Measurements from ENCODE around the gene MMP3. TPM values are rescaled to one million over a fixed set of nuclear protein-coding genes. Genes with fewer than 3 reads are reported as not detected.

MMP3 gene
- total RNA-seq, 4 donors from 2014 or later: 0.82 to 2.7 (median 1.2) TPM; not detected in 1

DNA sequence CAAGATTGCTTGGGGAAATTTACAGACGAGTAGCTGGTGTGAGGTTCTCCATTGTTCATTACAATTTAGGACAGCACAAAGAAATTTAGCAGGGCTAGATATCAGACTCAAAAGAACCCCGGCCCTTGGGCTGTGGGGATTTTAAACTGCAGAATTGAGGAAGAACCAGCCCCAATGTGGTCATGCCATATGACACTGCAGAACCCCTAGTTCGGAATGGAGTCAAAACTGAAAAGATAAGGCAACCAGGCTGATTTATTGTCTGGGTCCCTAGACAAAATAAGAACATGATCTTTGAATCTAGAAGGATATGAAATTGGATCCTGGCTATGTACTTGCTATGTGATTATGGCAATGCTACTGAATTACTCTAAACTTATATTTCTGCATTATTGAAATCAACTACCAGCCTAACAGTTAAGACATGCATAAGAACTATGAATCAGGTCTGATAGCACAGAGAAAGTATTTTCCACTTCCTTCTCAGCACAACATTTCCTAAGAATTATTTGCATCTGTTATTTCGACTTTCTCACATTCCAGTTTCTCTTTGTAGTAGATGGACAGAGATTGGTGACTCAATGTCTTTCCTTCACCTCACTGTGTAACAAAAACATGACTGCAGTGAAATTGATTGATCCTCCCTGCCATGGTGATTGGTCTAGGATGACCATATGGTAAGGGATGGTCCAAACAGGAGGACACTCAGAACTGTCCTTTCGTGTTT lies 13.2 kb downstream of the MMP3 start:
- TF ChIP-seq EP300 (IDR thresholded peaks at IDR 0.05) (no peak), POLR2A (IDR thresholded peaks at IDR 0.05) (no peak), POLR2AphosphoS5 (IDR thresholded peaks at IDR 0.05) (no peak)
- TF ChIP-seq, protein P1, sequence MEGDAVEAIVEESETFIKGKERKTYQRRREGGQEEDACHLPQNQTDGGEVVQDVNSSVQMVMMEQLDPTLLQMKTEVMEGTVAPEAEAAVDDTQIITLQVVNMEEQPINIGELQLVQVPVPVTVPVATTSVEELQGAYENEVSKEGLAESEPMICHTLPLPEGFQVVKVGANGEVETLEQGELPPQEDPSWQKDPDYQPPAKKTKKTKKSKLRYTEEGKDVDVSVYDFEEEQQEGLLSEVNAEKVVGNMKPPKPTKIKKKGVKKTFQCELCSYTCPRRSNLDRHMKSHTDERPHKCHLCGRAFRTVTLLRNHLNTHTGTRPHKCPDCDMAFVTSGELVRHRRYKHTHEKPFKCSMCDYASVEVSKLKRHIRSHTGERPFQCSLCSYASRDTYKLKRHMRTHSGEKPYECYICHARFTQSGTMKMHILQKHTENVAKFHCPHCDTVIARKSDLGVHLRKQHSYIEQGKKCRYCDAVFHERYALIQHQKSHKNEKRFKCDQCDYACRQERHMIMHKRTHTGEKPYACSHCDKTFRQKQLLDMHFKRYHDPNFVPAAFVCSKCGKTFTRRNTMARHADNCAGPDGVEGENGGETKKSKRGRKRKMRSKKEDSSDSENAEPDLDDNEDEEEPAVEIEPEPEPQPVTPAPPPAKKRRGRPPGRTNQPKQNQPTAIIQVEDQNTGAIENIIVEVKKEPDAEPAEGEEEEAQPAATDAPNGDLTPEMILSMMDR (IDR thresholded peaks at IDR 0.05): no peak
- WGBS, 2 donors (ENCODE audit: low coverage in 1 of 2): 85% methylated on average over 3 to 5 of the region's 5 CpGs

DNA sequence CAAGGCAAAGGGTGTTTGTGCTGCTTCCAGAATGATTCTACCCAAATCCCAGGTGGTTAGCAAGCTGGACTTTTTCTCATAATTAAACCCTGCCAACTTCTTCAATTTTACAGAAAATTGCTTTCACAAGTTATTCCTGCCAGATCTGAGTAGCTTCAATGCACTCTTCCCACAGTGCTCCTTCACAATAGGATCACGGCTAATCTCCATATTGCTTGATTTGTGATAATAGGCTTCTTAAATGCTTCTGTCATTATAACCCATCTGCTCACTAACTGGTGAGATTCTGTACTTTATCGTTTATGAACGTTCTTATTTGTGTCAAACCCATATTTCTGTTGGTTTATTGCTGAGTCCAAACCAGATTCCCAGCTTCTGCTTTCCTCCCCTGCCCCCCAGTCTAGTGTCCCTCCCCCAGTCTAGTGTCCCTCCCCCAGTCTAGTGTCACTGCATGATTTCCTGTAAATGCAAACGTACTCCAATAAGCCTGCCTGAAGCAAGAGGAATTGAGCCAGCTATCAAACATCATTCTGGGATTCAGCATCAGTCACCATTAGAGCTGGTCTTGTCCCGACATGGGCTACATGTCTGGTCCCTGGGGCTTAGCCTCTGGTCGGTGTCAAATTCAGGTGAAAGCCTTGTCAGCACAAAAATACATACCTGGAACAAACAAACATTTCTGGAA lies 14.0 kb downstream of the MMP3 start:
- ATAC-seq: no peak
- no peak for TF ChIP-seq EP300 (IDR thresholded peaks at IDR 0.05)
- no peak for TF ChIP-seq POLR2AphosphoS5 (IDR thresholded peaks at IDR 0.05)
- TF ChIP-seq, protein P1 (IDR thresholded peaks at IDR 0.05): no peak
- no peak for TF ChIP-seq POLR2A (IDR thresholded peaks at IDR 0.05)
- Histone ChIP-seq H3K9me3 (no peaks in the 10 kb centered on the region), H3K27me3 (peaks cover 7% of the 10 kb centered on the region), H3K4me1 (no peaks in the 10 kb centered on the region), H3K36me3 (no peaks in the 10 kb centered on the region), H3K27ac (no peak overlapping the region), H3K4me3 (no peak overlapping the region)
- 65 to 82% methylated on average over 4 to 5 of the region's 6 CpGs for WGBS, 2 donors (ENCODE audit: low coverage in 1 of 2)

More for the DNA sequence above, 13.2 kb downstream of the MMP3 start:
- Histone ChIP-seq H3K4me3 (no peak overlapping the region), H3K9me3 (no peaks in the 10 kb centered on the region), H3K36me3 (no peaks in the 10 kb centered on the region), H3K27ac (no peak overlapping the region), H3K27me3 (peaks cover 7% of the 10 kb centered on the region), H3K4me1 (no peaks in the 10 kb centered on the region)
- ATAC-seq: no peak

DNA sequence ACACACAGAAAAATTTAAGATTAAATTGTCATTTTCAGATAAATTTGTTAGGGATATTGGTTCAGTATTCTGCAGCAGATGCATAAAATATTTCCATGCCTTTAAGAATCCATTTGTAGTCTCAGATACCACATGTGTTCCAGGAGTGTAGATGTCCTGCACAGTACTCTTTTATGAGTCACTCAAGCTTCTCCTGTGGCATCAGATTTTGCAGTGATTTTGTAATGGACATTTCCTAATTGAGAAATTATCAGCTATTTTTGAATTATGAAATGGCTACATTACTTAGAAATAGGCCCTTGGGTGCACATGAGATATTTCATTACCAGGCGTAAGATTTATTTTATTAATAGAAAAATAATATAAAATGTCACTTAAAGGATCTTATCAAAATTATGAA lies 18.9 kb downstream of the MMP3 start:
- no peak for ATAC-seq
- TF ChIP-seq POLR2AphosphoS5 (IDR thresholded peaks at IDR 0.05) (no peak), EP300 (IDR thresholded peaks at IDR 0.05) (no peak), POLR2A (IDR thresholded peaks at IDR 0.05) (no peak)
- TF ChIP-seq, protein P1 (IDR thresholded peaks at IDR 0.05): no peak
- Histone ChIP-seq H3K9me3 (no peaks in the 10 kb centered on the region), H3K27ac (no peak overlapping the region), H3K27me3 (no peaks in the 10 kb centered on the region), H3K36me3 (no peaks in the 10 kb centered on the region), H3K4me1 (no peaks in the 10 kb centered on the region), H3K4me3 (no peak overlapping the region)
- WGBS, 2 donors (ENCODE audit: low coverage in 1 of 2): 87 to 89% methylated on average over 1 of the region's 1 CpG

DNA sequence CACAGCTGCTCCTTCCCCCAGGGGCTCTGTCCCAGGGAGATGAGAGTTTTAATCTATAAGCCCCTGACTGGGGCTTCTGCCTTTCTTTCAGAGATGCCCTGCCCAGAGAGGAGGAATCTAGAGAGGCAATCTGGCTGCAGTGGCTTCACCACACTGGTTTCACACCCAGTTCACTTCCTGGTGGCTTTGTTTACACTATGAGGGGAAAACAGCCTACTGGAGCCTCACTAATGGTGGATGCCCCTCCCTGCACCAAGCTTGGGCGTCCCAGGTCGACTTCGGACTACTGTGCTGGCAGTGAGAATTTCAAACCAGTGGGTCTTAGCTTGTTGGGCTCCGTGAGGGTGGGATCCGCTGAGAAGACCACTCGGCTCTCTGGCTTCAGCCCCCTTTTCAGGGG lies 23.9 kb downstream of the MMP3 start:
- H3K9me3 ChIP-seq: no peaks in the 10 kb centered on the region
- H3K36me3 ChIP-seq: no peaks in the 10 kb centered on the region
- WGBS, 2 donors (ENCODE audit: low coverage in 1 of 2): no CpG with 5 or more reads among the region's 6 CpGs
- H3K4me3 ChIP-seq: no peak overlapping the region
- H3K4me1 ChIP-seq: no peaks in the 10 kb centered on the region
- no peak for ATAC-seq
- H3K27me3 ChIP-seq: no peaks in the 10 kb centered on the region
- H3K27ac ChIP-seq: no peak overlapping the region
- TF ChIP-seq POLR2A (IDR thresholded peaks at IDR 0.05) (no peak), EP300 (IDR thresholded peaks at IDR 0.05) (no peak), POLR2AphosphoS5 (IDR thresholded peaks at IDR 0.05) (no peak)
- TF ChIP-seq, protein P1 (IDR thresholded peaks at IDR 0.05): no peak

DNA sequence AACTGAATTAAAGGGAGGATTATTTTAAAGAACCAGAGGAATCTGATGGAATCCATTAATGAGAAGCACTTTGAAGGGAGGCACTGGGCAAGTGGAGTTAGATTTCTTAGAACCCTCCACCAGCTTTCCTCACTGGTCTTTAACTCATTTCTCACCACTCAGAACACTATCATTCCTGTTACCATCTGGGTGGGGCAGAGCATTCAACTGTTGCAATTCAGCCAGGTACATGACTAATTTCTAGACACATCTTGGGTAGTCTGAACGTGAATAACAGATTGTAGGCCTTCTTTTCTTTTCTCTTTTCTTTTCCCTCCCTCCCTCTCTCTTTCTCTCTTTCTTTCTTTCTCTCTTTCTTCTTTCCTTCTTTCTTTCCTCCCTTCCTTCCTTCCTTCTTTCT lies 29.9 kb downstream of the MMP3 start:
- TF ChIP-seq, protein P1 (IDR thresholded peaks at IDR 0.05): no peak
- TF ChIP-seq POLR2A (IDR thresholded peaks at IDR 0.05) (no peak), POLR2AphosphoS5 (IDR thresholded peaks at IDR 0.05) (no peak)
- H3K36me3 ChIP-seq: no peaks in the 10 kb centered on the region
- H3K27me3 ChIP-seq: no peaks in the 10 kb centered on the region
- 83% methylated on average over 1 of the region's 1 CpG; no CpG with 5 or more reads in 1 of the 2 donors for WGBS, 2 donors (ENCODE audit: low coverage in 1 of 2)
- no peak overlapping the region for H3K4me3 ChIP-seq
- no peaks in the 10 kb centered on the region for H3K4me1 ChIP-seq
- H3K27ac ChIP-seq: no peak overlapping the region
- no peak for ATAC-seq
- H3K9me3 ChIP-seq: no peaks in the 10 kb centered on the region

Measured in gastroesophageal sphincter (tissue), 4 donors.